HCT116 (cell line): Measurements from ENCODE around the gene PSMD11. TPM values are rescaled to one million over a fixed set of nuclear protein-coding genes. Genes with fewer than 3 reads are reported as not detected.

Source experiments
- ATAC-seq: fragments of 200-7000 bp; cut with Tn5 transposase; 2 replicates; pipeline ENCODE4 v1.9.1; 2020; ENCODE audit warnings: mild to moderate bottlenecking, moderate library complexity
- BruUV-seq: library from RNA; stranded (reverse); fragments of 400-500 nt; replicated peaks from 2 replicates; lab custom pipeline; 2021; lab: Mats Ljungman, UMichigan
- CTCF ChIA-PET: fragments of 300-600 bp; sonication (Branson Sonifier 250); formaldehyde crosslinking; loops from one replicate; lab custom pipeline; 2021; ENCODE audit warnings: antibody characterized with exemption; lab: Charles Lee
- POLR2A ChIA-PET: fragments of 300-600, 350-600 bp; sonication (Branson Sonifier 250); formaldehyde crosslinking; loops from one replicate; lab custom pipeline; 2021; ENCODE audit warnings: antibody characterized with exemption; lab: Charles Lee
- RAD21 ChIA-PET, 2 experiments: fragments of 300-600 bp; sonication (Branson Sonifier 250); formaldehyde crosslinking; loops; one replicate each; lab custom pipeline; 2023; ENCODE audit warnings: low total read pairs in 2 of 2; ENCODE audit not compliant: uncharacterized antibody in 2 of 2, unreplicated experiment in 2 of 2, low non-redundant PET in 1 of 2; lab: Charles Lee
- DNase-seq: peaks from one replicate; pipeline ENCODE4 v3.0.0-alpha.2; 2010; ENCODE audit warnings: low read depth, low spot score
- H2AFZ ChIP-seq: fragments of 200-600 bp; shearing (Covaris generic), sonication (generic); 2 replicates; pipeline ENCODE4 v1.6.1; 2017; ENCODE audit warnings: low read depth, mixed run types, mixed read lengths, antibody characterized with exemption, low read length; ENCODE audit not compliant: poor library complexity, severe bottlenecking
- H3K27ac ChIP-seq: 2 replicates; pipeline ENCODE4 v1.5.1; 2012; ENCODE audit warnings: low read depth, low read length
- H3K27me3 ChIP-seq: fragments of 200-600 bp; sonication (generic); 2 replicates; pipeline ENCODE4 v1.6.1; 2016; ENCODE audit warnings: mixed run types, low read length, mixed read lengths; ENCODE audit not compliant: insufficient read depth
- H3K36me3 ChIP-seq, 2 experiments: fragments of 200-500 bp in 1 of 2; fragments of 200-600 bp in 1 of 2; sonication (Bioruptor generic) in 1 of 2; sonication (generic) in 1 of 2; 2 replicates each; pipeline versions ENCODE4 v1.5.1 to v1.6.1; 2014 to 2016; ENCODE audit warnings: low read length in 2 of 2, inconsistent platforms in 1 of 2, mixed read lengths in 1 of 2, mixed run types in 1 of 2; ENCODE audit not compliant: insufficient read depth in 2 of 2, control insufficient read depth in 1 of 2
- H3K4me1 ChIP-seq, 2 experiments: fragments of 200-600 bp in 1 of 2; sonication (generic) in 1 of 2; 2 replicates each; pipeline versions ENCODE4 v1.5.1 to v1.6.1; 2012 to 2017; ENCODE audit warnings: low read length in 2 of 2, inconsistent platforms in 1 of 2, mild to moderate bottlenecking in 1 of 2, mixed read lengths in 1 of 2, mixed run types in 1 of 2, moderate library complexity in 1 of 2; ENCODE audit not compliant: insufficient read depth in 2 of 2, control insufficient read depth in 1 of 2
- H3K4me2 ChIP-seq: fragments of 200-600 bp; sonication (generic); 2 replicates; pipeline ENCODE4 v1.6.1; 2017; ENCODE audit warnings: mixed run types, low read length, mixed read lengths
- H3K4me3 ChIP-seq, 2 experiments: fragments of 200-600 bp in 1 of 2; sonication (generic) in 1 of 2; replicated peaks in 1 of 2; 2 replicates each; pipeline ENCODE4 v1.5.1; 2011 to 2016; ENCODE audit warnings: low read length in 2 of 2, control low read depth in 1 of 2, low read depth in 1 of 2, mild to moderate bottlenecking in 1 of 2, mixed read lengths in 1 of 2, mixed run types in 1 of 2
- H3K79me2 ChIP-seq: fragments of 200-600 bp; sonication (generic); 2 replicates; pipeline ENCODE4 v1.6.1; 2017; ENCODE audit warnings: mild to moderate bottlenecking, mixed run types, low read length, moderate library complexity, mixed read lengths; ENCODE audit not compliant: insufficient read depth
- H3K9ac ChIP-seq: fragments of 200-600 bp; sonication (generic); 2 replicates; pipeline ENCODE4 v1.6.1; 2016; ENCODE audit warnings: low read length, mixed read lengths
- H3K9me2 ChIP-seq: fragments of 200-600 bp; sonication (generic), shearing (Covaris generic); 2 replicates; pipeline ENCODE4 v1.6.1; 2017; ENCODE audit warnings: mixed run types, mild to moderate bottlenecking, moderate library complexity; ENCODE audit not compliant: insufficient read depth
- H3K9me3 ChIP-seq, 2 experiments: fragments of 200-500 bp in 1 of 2; fragments of 200-600 bp in 1 of 2; sonication (Bioruptor generic) in 1 of 2; sonication (generic) in 1 of 2; 2 replicates each; pipeline ENCODE4 v1.6.1; 2014 to 2017; ENCODE audit warnings: low read length in 2 of 2, mixed read lengths in 2 of 2, inconsistent platforms in 1 of 2, low read depth in 1 of 2, mild to moderate bottlenecking in 1 of 2, mixed run types in 1 of 2, moderate library complexity in 1 of 2; ENCODE audit not compliant: control insufficient read depth in 1 of 2, insufficient read depth in 1 of 2
- H4K20me1 ChIP-seq: fragments of 200-600 bp; sonication (generic), shearing (Covaris generic); 2 replicates; pipeline ENCODE4 v1.6.1; 2017; ENCODE audit warnings: mixed run types, mild to moderate bottlenecking, moderate library complexity; ENCODE audit not compliant: insufficient read depth
- CBX3 ChIP-seq: IDR thresholded peaks from 2 replicates; pipeline ENCODE4 v1.6.1; 2012; ENCODE audit warnings: low read depth
- EGR1 ChIP-seq: IDR thresholded peaks from 2 replicates; pipeline ENCODE4 v1.6.1; 2012; ENCODE audit warnings: low read depth
- ELF1 ChIP-seq: IDR thresholded peaks from 2 replicates; pipeline ENCODE4 v1.6.1; 2012; ENCODE audit warnings: low read depth, borderline replicate concordance
- POLR2A ChIP-seq: IDR thresholded peaks from 2 replicates; pipeline ENCODE4 v1.7.0; 2011; ENCODE audit warnings: borderline replicate concordance; ENCODE audit not compliant: insufficient read depth, insufficient read length; ENCODE audit errors: extremely low read depth
- POLR2AphosphoS5 ChIP-seq: IDR thresholded peaks from 2 replicates; pipeline ENCODE4 v1.6.1; 2011; ENCODE audit warnings: mild to moderate bottlenecking, low read depth, low read length, moderate library complexity
- SP1 ChIP-seq: IDR thresholded peaks from 2 replicates; pipeline ENCODE4 v1.6.1; 2012; ENCODE audit warnings: low read depth
- SRF ChIP-seq: IDR thresholded peaks from 2 replicates; pipeline ENCODE4 v1.6.1; 2012; ENCODE audit warnings: low read depth
- TCF7L2 ChIP-seq: IDR thresholded peaks from 2 replicates; pipeline ENCODE4 v1.7.0; 2011; ENCODE audit warnings: borderline replicate concordance, inconsistent platforms; ENCODE audit not compliant: insufficient read depth, insufficient read length; ENCODE audit errors: extremely low read depth
- YY1 ChIP-seq: IDR thresholded peaks from 2 replicates; pipeline ENCODE4 v1.6.1; 2011; ENCODE audit warnings: low read length, low read depth, moderate library complexity, mild to moderate bottlenecking; ENCODE audit not compliant: insufficient replicate concordance; ENCODE audit errors: extremely low read depth
- intact Hi-C: fragments of 100-400 bp; cut with micrococcal nuclease; formaldehyde crosslinking; loops from 2 replicates; pipeline ENCODE4 v1.10.0; 2022
- total RNA-seq: library from RNA; stranded (reverse); gene quantifications from one replicate; pipeline ENCODE4 v1.2.1, GENCODE V29; 2021; ENCODE audit not compliant: unreplicated experiment
- TF ChIP-seq, protein P1 (sequence below), 3 experiments: fragments of 200-600 bp in 1 of 3; sonication (generic) in 1 of 3; IDR thresholded peaks in 2 of 3; conservative IDR thresholded peaks in 1 of 3; 2 replicates each; pipeline ENCODE4 v1.5.1; 2012 to 2017; ENCODE audit warnings: low read depth in 2 of 3, low read length in 2 of 3, antibody characterized with exemption in 1 of 3, borderline replicate concordance in 1 of 3, control low read depth in 1 of 3, mild to moderate bottlenecking in 1 of 3, mixed read lengths in 1 of 3, mixed run types in 1 of 3, moderate library complexity in 1 of 3; ENCODE audit not compliant: insufficient read depth in 1 of 3
- TF ChIP-seq, protein P2 (sequence below): IDR thresholded peaks from 2 replicates; pipeline ENCODE4 v1.6.1; 2012
- TF ChIP-seq, protein P3 (sequence below): IDR thresholded peaks from 2 replicates; pipeline ENCODE4 v1.6.1; 2012

PSMD11 gene
- total RNA-seq, 1 experiment from 2014 or later = 143 TPM

DNA sequence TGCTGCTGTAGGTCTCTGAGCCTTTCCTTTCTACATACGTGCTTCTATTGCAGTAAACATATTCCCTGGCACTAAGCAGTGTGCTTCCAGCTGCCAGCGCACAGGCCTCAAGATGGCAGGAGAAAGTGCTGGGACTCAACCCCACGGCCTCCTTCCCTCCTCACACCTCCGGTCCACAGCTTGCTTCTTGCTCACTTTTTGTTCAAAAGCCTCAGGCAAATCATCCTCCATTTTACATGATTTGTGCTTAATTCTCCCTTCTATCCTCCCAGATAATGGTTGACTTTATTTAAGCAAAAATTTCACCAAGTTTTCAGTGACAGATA, 47.9 kb downstream of the PSMD11 start:
- BruUV-seq = no TSS peak

More for the DNA sequence above, 47.9 kb downstream of the PSMD11 start:
- no peak for DNase-seq
- TF ChIP-seq CBX3 = no peak
- no peak for TF ChIP-seq SP1
- no peak for TF ChIP-seq EGR1
- no peak for TF ChIP-seq ELF1
- TF ChIP-seq SRF = no peak
- TF ChIP-seq, protein P1, sequence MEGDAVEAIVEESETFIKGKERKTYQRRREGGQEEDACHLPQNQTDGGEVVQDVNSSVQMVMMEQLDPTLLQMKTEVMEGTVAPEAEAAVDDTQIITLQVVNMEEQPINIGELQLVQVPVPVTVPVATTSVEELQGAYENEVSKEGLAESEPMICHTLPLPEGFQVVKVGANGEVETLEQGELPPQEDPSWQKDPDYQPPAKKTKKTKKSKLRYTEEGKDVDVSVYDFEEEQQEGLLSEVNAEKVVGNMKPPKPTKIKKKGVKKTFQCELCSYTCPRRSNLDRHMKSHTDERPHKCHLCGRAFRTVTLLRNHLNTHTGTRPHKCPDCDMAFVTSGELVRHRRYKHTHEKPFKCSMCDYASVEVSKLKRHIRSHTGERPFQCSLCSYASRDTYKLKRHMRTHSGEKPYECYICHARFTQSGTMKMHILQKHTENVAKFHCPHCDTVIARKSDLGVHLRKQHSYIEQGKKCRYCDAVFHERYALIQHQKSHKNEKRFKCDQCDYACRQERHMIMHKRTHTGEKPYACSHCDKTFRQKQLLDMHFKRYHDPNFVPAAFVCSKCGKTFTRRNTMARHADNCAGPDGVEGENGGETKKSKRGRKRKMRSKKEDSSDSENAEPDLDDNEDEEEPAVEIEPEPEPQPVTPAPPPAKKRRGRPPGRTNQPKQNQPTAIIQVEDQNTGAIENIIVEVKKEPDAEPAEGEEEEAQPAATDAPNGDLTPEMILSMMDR (IDR thresholded peaks at IDR 0.05 in 2 of 3, conservative IDR thresholded peaks at IDR 0.05 in 1 of 3; ENCODE audit: borderline replicate concordance in 1 of 3, insufficient read depth in 1 of 3, low read depth in 2 of 3, low read length in 2 of 3) = no peak
- no peak for TF ChIP-seq POLR2AphosphoS5
- TF ChIP-seq, protein P2, sequence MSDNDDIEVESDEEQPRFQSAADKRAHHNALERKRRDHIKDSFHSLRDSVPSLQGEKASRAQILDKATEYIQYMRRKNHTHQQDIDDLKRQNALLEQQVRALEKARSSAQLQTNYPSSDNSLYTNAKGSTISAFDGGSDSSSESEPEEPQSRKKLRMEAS = no peak
- no peak for TF ChIP-seq YY1
- TF ChIP-seq, protein P3, sequence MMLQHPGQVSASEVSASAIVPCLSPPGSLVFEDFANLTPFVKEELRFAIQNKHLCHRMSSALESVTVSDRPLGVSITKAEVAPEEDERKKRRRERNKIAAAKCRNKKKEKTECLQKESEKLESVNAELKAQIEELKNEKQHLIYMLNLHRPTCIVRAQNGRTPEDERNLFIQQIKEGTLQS = no peak
- TF ChIP-seq POLR2A = no peak
- TF ChIP-seq TCF7L2 = no peak
- ChIA-PET CTCF (interaction anchor here (0.9 to 1.0 kb wide), 2 partner anchors 29 to 31 kb away, joined by 3 read pairs; no protein-coding TSS in a partner anchor), POLR2A (no interaction called here), RAD21 (no interaction called here)
- Histone ChIP-seq H3K27me3 (no peaks in the 10 kb centered on the region), H3K36me3 (no peaks in the 10 kb centered on the region; a peak in 1 of 4 replicates), H3K27ac (no peak overlapping the region), H3K4me1 (peaks cover 11 to 39% of the 10 kb centered on the region in 2 experiments), H3K79me2 (no peaks in the 10 kb centered on the region), H4K20me1 (no peaks in the 10 kb centered on the region), H3K9me2 (no peaks in the 10 kb centered on the region), H3K9me3 (no peaks in the 10 kb centered on the region), H2AFZ (no peak overlapping the region), H3K4me3 (no peak overlapping the region), H3K9ac (no peak overlapping the region), H3K4me2 (peak overlapping the region; percentile 43; the same call in 1 of the 2 replicates)
- no peak for ATAC-seq
- intact Hi-C loops = no loop called here
